HG03066 (cell line): Measurements from ENCODE around the gene OSCP1.
A peak's percentile ranks its signal among the peaks of the same experiment; 100 is the strongest.

Experiments used
- ATAC-seq: cut with Tn5 transposase; IDR thresholded peaks from one replicate; pipeline ENCODE4 v1.9.1; 2021; ENCODE audit warnings: low read depth; ENCODE audit not compliant: unreplicated experiment

Gene OSCP1

GRCh38 chr1:36386265-36387140 is 63.7 kb downstream of the OSCP1 start:
- peak; percentile 42 for ATAC-seq

- ATAC-seq, result peak; percentile 86
Measured at GRCh38 chr1:36385410-36386264, 64.6 kb downstream of the OSCP1 start, which contains the start of gene STK40. STK40 (minus strand) TSS chr1:36385924; CDS start chr1:36361332, 24,592 bp downstream.

- ATAC-seq, result no peak
Measured at GRCh38 chr1:36384542-36385409, 65.5 kb downstream of the OSCP1 start.

- ATAC-seq, result no peak
Measured at GRCh38 chr1:36383240-36383639, 67.0 kb downstream of the OSCP1 start.

- no peak for ATAC-seq
Measured at GRCh38 chr1:36382669-36383068, 67.6 kb downstream of the OSCP1 start.

GRCh38 chr1:36382231-36382630 is 68.0 kb downstream of the OSCP1 start:
- no peak for ATAC-seq

GRCh38 chr1:36381405-36381804 is 68.8 kb downstream of the OSCP1 start:
- ATAC-seq, result no peak

- ATAC-seq, result no peak
Measured at GRCh38 chr1:36380782-36381181, 69.5 kb downstream of the OSCP1 start.

GRCh38 chr1:36380143-36380619 is 70.1 kb downstream of the OSCP1 start:
- no peak for ATAC-seq

- ATAC-seq, result no peak
Measured at GRCh38 chr1:36377791-36378492, 72.3 kb downstream of the OSCP1 start.

GRCh38 chr1:36372617-36373016 is 77.6 kb downstream of the OSCP1 start:
- ATAC-seq, result no peak

- ATAC-seq, result no peak
Measured at GRCh38 chr1:36369061-36369861, 81.0 kb downstream of the OSCP1 start.
